Esophagus muscularis mucosa (tissue), 4 donors: ENCODE results near the gene ELANE. TPM values are rescaled to one million over a fixed set of nuclear protein-coding genes. Genes with fewer than 3 reads are reported as not detected.

Source experiments
- DNase-seq: peaks from one replicate; pipeline ENCODE4 v3.0.0-alpha.2; 2017; ENCODE audit errors: extremely low spot score
- H3K27ac ChIP-seq, 4 donors: fragments of 200-600 bp; sonication (generic); replicated peaks in 1 of 4; 1 replicate in 3 of 4; 2 replicates in 1 of 4; pipeline ENCODE4 v1.5.1; 2016 to 2019; ENCODE audit warnings: mild to moderate bottlenecking in 1 of 4
- H3K27me3 ChIP-seq, 4 donors: fragments of 200-600 bp; sonication (generic); one replicate each; pipeline versions ENCODE4 v1.5.1 to v1.6.0; 2016 to 2019
- H3K36me3 ChIP-seq, 4 donors: fragments of 200-600 bp; sonication (generic); one replicate each; pipeline ENCODE4 v1.5.1; 2016 to 2019
- H3K4me1 ChIP-seq, 4 donors: fragments of 200-600 bp; sonication (generic); one replicate each; pipeline ENCODE4 v1.5.1; 2016 to 2019
- H3K4me3 ChIP-seq, 4 donors: fragments of 200-600 bp; sonication (generic); 1 replicate in 2 of 4; 2 replicates in 2 of 4; pipeline ENCODE4 v1.5.1; 2016 to 2019; ENCODE audit warnings: mild to moderate bottlenecking in 4 of 4, moderate library complexity in 1 of 4
- H3K9me3 ChIP-seq, 4 donors: fragments of 200-600 bp; sonication (generic); 1 replicate in 3 of 4; 2 replicates in 1 of 4; pipeline ENCODE4 v1.5.1; 2016 to 2019
- EP300 ChIP-seq: sonication (generic); formaldehyde crosslinking; IDR thresholded peaks from one replicate; pipeline ENCODE4 v1.6.1; 2017; ENCODE audit warnings: antibody characterized with exemption
- POLR2A ChIP-seq: fragments of 450-650 bp; IDR thresholded peaks from one replicate; pipeline ENCODE4 v1.6.1; 2017; ENCODE audit warnings: antibody characterized with exemption, moderate library complexity, mild to moderate bottlenecking, low read depth
- POLR2AphosphoS5 ChIP-seq, 2 donors: sonication (generic); formaldehyde crosslinking; IDR thresholded peaks; one replicate each; pipeline ENCODE4 v1.6.1; 2017; ENCODE audit warnings: antibody characterized with exemption in 2 of 2
- WGBS: methylation state at CpG from one replicate; pipeline ENCODE4 v1.1.5; 2018; 5-methylcytosine and 5-hydroxymethylcytosine counted together
- intact Hi-C: fragments of 100-400 bp; cut with DNase I; formaldehyde crosslinking; loops from one replicate; pipeline ENCODE4 v1.15.1; 2023
- total RNA-seq, 4 donors: library from RNA; depleted of rRNA; stranded (reverse); fragments of >200 nt; gene quantifications; one replicate each; pipeline versions ENCODE4 v1.1.0 to v1.2.1, GENCODE V29; 2016
- TF ChIP-seq, protein P1 (sequence below), 3 experiments: fragments of 200-600 bp in 2 of 3; fragments of 450-650 bp in 1 of 3; sonication (generic) in 2 of 3; IDR thresholded peaks; one replicate each; pipeline ENCODE4 v1.5.1; 2017 to 2019; ENCODE audit warnings: antibody characterized with exemption in 3 of 3, mild to moderate bottlenecking in 2 of 3, moderate library complexity in 1 of 3

The ELANE gene
- total RNA-seq, 4 donors from 2014 or later, result 0.45 to 3.3 (median 1.6) TPM

DNA sequence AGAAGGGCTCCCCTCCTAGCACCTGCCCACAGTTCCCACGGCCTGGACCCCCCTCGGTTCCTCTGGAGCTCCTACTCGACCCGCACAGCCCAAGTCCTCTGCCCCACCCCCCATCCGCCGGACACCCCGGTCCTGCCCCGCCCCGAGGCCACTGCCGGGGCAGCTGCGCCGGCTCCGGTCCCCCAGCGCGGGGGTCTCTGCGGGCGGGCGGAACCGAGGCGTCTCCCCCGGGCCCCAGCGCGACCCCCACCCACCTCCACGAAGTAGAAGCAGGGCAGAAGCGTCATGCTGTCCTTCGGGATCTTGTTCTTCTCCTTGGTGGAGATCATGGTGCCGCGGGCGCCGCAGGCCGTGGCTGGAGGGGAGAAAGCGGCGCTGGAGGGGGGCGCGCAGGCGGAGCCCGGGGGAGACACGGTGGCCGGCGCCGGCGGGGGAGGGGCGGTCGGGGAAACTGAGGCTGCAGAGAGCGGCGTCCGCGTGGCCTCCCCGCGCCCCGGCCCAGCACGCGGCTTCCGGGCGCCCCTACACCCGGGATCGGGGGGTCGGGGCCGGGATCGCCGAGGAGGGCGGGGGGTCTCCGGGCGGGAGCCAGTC, 30.8 kb upstream of the ELANE start:
- no CpG with 5 or more reads among the region's 64 CpGs for WGBS
- Histone ChIP-seq H3K4me3 (peak overlapping the region; percentile 41 to 56 (median 46)), H3K27me3 (peaks cover 0 to 44% (median 24%) of the 10 kb centered on the region in 4 donors), H3K27ac (no peak overlapping the region), H3K9me3 (no peaks in the 10 kb centered on the region), H3K36me3 (no peaks in the 10 kb centered on the region), H3K4me1 (peaks cover 16 to 21% (median 19%) of the 10 kb centered on the region in 4 donors)
- TF ChIP-seq POLR2A (no peak), POLR2AphosphoS5 (IDR thresholded peaks at IDR 0.05) (no peak), EP300 (no peak)
- TF ChIP-seq, protein P1, sequence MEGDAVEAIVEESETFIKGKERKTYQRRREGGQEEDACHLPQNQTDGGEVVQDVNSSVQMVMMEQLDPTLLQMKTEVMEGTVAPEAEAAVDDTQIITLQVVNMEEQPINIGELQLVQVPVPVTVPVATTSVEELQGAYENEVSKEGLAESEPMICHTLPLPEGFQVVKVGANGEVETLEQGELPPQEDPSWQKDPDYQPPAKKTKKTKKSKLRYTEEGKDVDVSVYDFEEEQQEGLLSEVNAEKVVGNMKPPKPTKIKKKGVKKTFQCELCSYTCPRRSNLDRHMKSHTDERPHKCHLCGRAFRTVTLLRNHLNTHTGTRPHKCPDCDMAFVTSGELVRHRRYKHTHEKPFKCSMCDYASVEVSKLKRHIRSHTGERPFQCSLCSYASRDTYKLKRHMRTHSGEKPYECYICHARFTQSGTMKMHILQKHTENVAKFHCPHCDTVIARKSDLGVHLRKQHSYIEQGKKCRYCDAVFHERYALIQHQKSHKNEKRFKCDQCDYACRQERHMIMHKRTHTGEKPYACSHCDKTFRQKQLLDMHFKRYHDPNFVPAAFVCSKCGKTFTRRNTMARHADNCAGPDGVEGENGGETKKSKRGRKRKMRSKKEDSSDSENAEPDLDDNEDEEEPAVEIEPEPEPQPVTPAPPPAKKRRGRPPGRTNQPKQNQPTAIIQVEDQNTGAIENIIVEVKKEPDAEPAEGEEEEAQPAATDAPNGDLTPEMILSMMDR (IDR thresholded peaks at IDR 0.05), result no peak
- intact Hi-C loops, result no loop called here
- no peak for DNase-seq

DNA sequence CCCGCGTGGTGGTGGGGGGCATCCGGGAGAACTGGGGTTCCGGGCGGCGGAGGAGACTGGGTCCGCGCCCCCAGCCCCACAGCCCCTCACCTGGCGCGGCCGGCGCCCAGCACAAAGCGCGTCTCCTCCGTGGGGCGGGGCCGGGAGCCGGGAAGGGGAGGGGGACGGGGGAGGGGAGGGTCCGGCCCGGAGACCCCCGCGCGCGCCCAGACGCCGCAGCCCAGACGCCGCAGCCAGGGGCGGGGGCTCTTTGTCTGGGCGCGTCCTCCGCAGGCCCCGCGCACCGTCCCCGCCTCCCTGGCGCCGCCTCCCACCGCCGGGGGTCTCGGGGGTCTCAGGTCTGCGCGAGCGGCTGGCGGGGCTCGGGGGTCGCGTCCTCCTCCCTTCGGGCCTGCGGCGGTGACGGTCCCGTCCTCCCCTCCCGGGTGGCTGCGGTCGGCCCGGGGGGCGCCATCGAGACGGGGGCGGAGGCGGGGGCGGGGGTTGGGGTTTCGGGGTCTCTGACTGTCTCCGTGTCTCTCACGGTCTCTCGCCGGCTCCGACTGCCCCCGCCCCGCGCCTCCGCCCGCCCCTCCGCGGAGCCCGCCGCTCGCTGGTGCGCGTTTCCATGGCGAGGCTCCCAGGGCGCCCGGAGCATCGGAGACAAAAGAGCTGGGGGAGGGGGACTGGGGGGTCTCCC, 30.1 kb upstream of the ELANE start, which contains the start of gene PLPPR3:
TSS of gene PLPPR3 (minus strand) at position 131 of the 679 bp plus-strand sequence. CDS start 396 bp downstream, outside the sequence.
- Histone ChIP-seq H3K4me3 (peak within 1 kb of the TSS; percentile 41 to 56 (median 46)), H3K9me3 (no peaks in the 10 kb centered on the region), H3K4me1 (peaks cover 16 to 21% (median 19%) of the 10 kb centered on the region in 4 donors), H3K36me3 (no peaks in the 10 kb centered on the region), H3K27ac (no peak within 1 kb of the TSS), H3K27me3 (peaks cover 0 to 44% (median 24%) of the 10 kb centered on the region in 4 donors)
- TF ChIP-seq POLR2A (no peak), EP300 (no peak), POLR2AphosphoS5 (IDR thresholded peaks at IDR 0.05) (no peak)
- TF ChIP-seq, protein P1 (IDR thresholded peaks at IDR 0.05), result no peak
- DNase-seq, result no peak
- no CpG with 5 or more reads among the region's 86 CpGs for WGBS
- intact Hi-C loops, result no loop called here

DNA sequence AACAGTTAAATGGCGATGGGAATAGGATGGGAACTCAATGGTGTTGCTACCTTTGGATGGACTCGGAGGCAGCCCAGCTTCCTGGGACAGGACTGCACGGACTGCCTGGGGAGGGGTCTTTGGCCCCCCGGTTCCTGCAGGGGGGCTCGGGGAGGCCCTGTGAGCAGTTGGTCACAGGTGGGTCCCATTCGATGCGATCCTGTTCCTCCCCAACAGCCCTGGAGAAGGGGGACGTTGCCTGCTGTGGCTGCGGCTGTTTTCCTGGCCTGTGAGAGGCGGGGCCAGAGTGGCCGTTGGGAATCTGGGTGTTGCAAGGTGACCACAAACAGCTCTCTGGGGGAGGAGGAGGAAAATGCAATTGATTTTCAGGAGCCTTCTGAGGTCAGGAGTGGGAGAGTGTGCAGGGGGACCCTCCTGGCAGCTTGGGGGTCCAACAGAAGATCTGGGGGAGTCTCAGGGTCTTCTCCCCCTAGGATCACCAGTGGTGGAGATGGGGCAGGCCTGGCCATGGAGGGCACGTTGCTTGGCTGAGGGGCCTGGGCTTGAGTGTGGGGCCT, 28.5 kb upstream of the ELANE start:
- intact Hi-C loops, result no loop called here
- no peaks in the 10 kb centered on the region for H3K9me3 ChIP-seq
- no peak for TF ChIP-seq POLR2A
- TF ChIP-seq POLR2AphosphoS5 (IDR thresholded peaks at IDR 0.05), result no peak
- no peak for TF ChIP-seq EP300
- TF ChIP-seq, protein P1 (IDR thresholded peaks at IDR 0.05), result no peak
- no peak for DNase-seq
- no peak overlapping the region for H3K27ac ChIP-seq
- H3K4me1 ChIP-seq, result peaks cover 16 to 21% (median 19%) of the 10 kb centered on the region in 4 donors
- no peak overlapping the region for H3K4me3 ChIP-seq
- H3K27me3 ChIP-seq, result peaks cover 0 to 59% (median 24%) of the 10 kb centered on the region in 4 donors
- WGBS, result 66% methylated on average over 10 of the region's 12 CpGs
- no peaks in the 10 kb centered on the region for H3K36me3 ChIP-seq

DNA sequence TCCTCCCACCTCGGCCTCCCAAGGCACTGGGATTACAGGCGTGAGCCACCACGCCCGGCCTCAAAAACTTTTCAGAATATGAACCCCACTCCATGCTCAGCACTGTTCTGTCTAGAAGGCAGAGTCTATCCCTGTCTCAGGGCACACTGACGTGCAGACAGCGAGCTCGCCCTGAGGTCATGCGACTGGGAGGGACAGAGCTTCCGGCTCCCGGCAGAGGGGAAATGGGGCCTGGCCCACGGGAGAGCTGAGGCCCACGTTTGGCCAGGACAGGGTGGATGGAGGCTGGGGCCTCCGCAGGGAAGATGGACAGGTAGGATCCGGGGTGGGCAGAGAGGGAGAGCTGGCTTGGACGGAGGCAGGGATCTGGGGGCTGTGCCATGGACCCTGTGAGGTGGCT, 27.2 kb upstream of the ELANE start:
- TF ChIP-seq, protein P1 (IDR thresholded peaks at IDR 0.05), result no peak
- TF ChIP-seq POLR2AphosphoS5 (IDR thresholded peaks at IDR 0.05), result no peak
- TF ChIP-seq POLR2A, result no peak
- no peak for TF ChIP-seq EP300
- no peaks in the 10 kb centered on the region for H3K9me3 ChIP-seq
- DNase-seq, result no peak
- peaks cover 16 to 21% (median 19%) of the 10 kb centered on the region in 4 donors for H3K4me1 ChIP-seq
- 82% methylated on average over 15 of the region's 15 CpGs for WGBS
- H3K4me3 ChIP-seq, result no peak overlapping the region
- no peak overlapping the region for H3K27ac ChIP-seq
- H3K27me3 ChIP-seq, result peaks cover 0 to 68% (median 24%) of the 10 kb centered on the region in 4 donors
- H3K36me3 ChIP-seq, result no peaks in the 10 kb centered on the region
- intact Hi-C loops, result no loop called here
